PC-3 (cell line): ENCODE results near the gene WDFY3. TPM values are rescaled to one million over a fixed set of nuclear protein-coding genes. Genes with fewer than 3 reads are reported as not detected.

Source experiments
- ATAC-seq: fragments of 200-7000 bp; cut with Tn5 transposase; 2 replicates; pipeline ENCODE4 v1.9.1; 2020; ENCODE audit warnings: mild to moderate bottlenecking, moderate library complexity
- BruUV-seq: library from RNA; stranded (reverse); fragments of 400-500 nt; replicated peaks from 2 replicates; lab custom pipeline; 2021; lab: Mats Ljungman, UMichigan
- CTCF ChIA-PET: fragments of 300-600 bp; sonication (Branson Sonifier 250); formaldehyde crosslinking; loops from one replicate; lab custom pipeline; 2022; ENCODE audit warnings: antibody characterized with exemption; lab: Charles Lee
- POLR2A ChIA-PET: fragments of 300-600 bp; sonication (Branson Sonifier 250); formaldehyde crosslinking; loops from one replicate; lab custom pipeline; 2022; ENCODE audit warnings: antibody characterized with exemption; ENCODE audit not compliant: unreplicated experiment; lab: Charles Lee
- DNase-seq: peaks from one replicate; pipeline ENCODE4 v3.0.0-alpha.2; 2015
- H2AFZ ChIP-seq: fragments of 300-600 bp; sonication (generic); 2 replicates; pipeline ENCODE4 v1.6.0; 2016; ENCODE audit warnings: antibody characterized with exemption, low read length
- H3F3A ChIP-seq: fragments of 300-600 bp; sonication (generic); one replicate; pipeline ENCODE4 v1.6.0; 2017; ENCODE audit warnings: antibody characterized with exemption, low read length, control low read depth, mild to moderate bottlenecking; ENCODE audit not compliant: unreplicated experiment
- H3K27ac ChIP-seq: fragments of 300-600 bp; sonication (generic); 2 replicates; pipeline ENCODE4 v1.5.1; 2016; ENCODE audit warnings: mild to moderate bottlenecking, low read length
- H3K27me3 ChIP-seq: fragments of 300-600 bp; sonication (generic); 2 replicates; pipeline ENCODE4 v1.6.1; 2016; ENCODE audit warnings: low read length, mixed read lengths
- H3K36me3 ChIP-seq: fragments of 300-600 bp; sonication (generic); 2 replicates; pipeline ENCODE4 v1.6.1; 2016; ENCODE audit warnings: low read depth, mixed run types, low read length, mixed read lengths
- H3K4me1 ChIP-seq: fragments of 300-600 bp; sonication (generic); 2 replicates; pipeline ENCODE4 v1.5.1; 2016; ENCODE audit warnings: low read length; ENCODE audit not compliant: insufficient read depth
- H3K4me2 ChIP-seq: fragments of 300-600 bp; sonication (generic); 2 replicates; pipeline ENCODE4 v1.6.0; 2016; ENCODE audit warnings: low read length
- H3K4me3 ChIP-seq: fragments of 300-600 bp; sonication (generic); 2 replicates; pipeline ENCODE4 v1.5.1; 2016; ENCODE audit warnings: mild to moderate bottlenecking, low read length, mixed read lengths
- H3K79me2 ChIP-seq: fragments of 300-600 bp; sonication (generic); 2 replicates; pipeline ENCODE4 v1.6.1; 2017; ENCODE audit warnings: low read length, mixed read lengths
- H3K9ac ChIP-seq: fragments of 300-600 bp; sonication (generic); 2 replicates; pipeline ENCODE4 v1.6.0; 2016; ENCODE audit warnings: mild to moderate bottlenecking, low read length
- H3K9me2 ChIP-seq: fragments of 300-600 bp; sonication (generic); replicated peaks from 2 replicates; pipeline ENCODE4 v1.6.1; 2016; ENCODE audit warnings: mixed run types, low read length, mixed read lengths
- H3K9me3 ChIP-seq: fragments of 300-600 bp; sonication (generic); 2 replicates; pipeline ENCODE4 v1.6.1; 2016; ENCODE audit warnings: low read length, mixed read lengths
- H4K20me1 ChIP-seq: fragments of 300-600 bp; sonication (generic); 2 replicates; pipeline ENCODE4 v1.6.1; 2016; ENCODE audit warnings: low read length, mixed read lengths
- CTCF ChIP-seq: fragments of 300-600 bp; sonication (generic); conservative IDR thresholded peaks from 2 replicates; pipeline ENCODE4 v1.5.1; 2017; ENCODE audit warnings: antibody characterized with exemption, low read depth, mild to moderate bottlenecking, low read length
- EZH2 ChIP-seq: fragments of 300-600 bp; sonication (generic); IDR thresholded peaks from one replicate; pipeline ENCODE4 v1.6.1; 2017; ENCODE audit warnings: antibody characterized with exemption, mild to moderate bottlenecking, low read length; ENCODE audit not compliant: unreplicated experiment
- EZH2phosphoT487 ChIP-seq: fragments of 300-600 bp; sonication (generic); IDR thresholded peaks from 2 replicates; pipeline ENCODE4 v1.6.1; 2018; ENCODE audit warnings: mild to moderate bottlenecking, antibody characterized with exemption, low read length, borderline replicate concordance
- intact Hi-C: fragments of 100-400 bp; cut with micrococcal nuclease; formaldehyde crosslinking; loops from 2 replicates; pipeline ENCODE4 v1.9.0; 2023
- total RNA-seq: library from RNA; depleted of rRNA; stranded (reverse); fragments of >200 nt; gene quantifications from 2 replicates; pipeline ENCODE4 v1.2.3, GENCODE V29; 2014

WDFY3 gene
- total RNA-seq, 1 experiment from 2014 or later, result 23.1 TPM

GRCh38 chr4:84971319-84971932 lies 4.9 kb upstream of the WDFY3 start:
- H3K4me2 ChIP-seq, result no peak overlapping the region
- H3F3A ChIP-seq, result no peaks in the 10 kb centered on the region
- intact Hi-C loops, result loop anchor here (1.0 kb wide), 2 partner anchors 221 to 393 kb away; no protein-coding TSS in a partner anchor
- no peak overlapping the region for H2AFZ ChIP-seq
- no peak overlapping the region for H3K27ac ChIP-seq
- no peaks in the 10 kb centered on the region for H3K9me2 ChIP-seq
- no peaks in the 10 kb centered on the region for H3K27me3 ChIP-seq
- DNase-seq (peak; percentile 59), ATAC-seq (0 out of 2 replicates have a peak, but pooled peaks have one; percentile 17)
- peak; percentile 69 for TF ChIP-seq CTCF
- no peak for TF ChIP-seq EZH2
- H3K36me3 ChIP-seq, result no peaks in the 10 kb centered on the region
- no peak overlapping the region for H3K4me3 ChIP-seq
- H4K20me1 ChIP-seq, result no peaks in the 10 kb centered on the region
- POLR2A ChIA-PET, result no interaction called here
- BruUV-seq, result no TSS peak
- no peaks in the 10 kb centered on the region for H3K9me3 ChIP-seq
- no peak overlapping the region for H3K9ac ChIP-seq
- no peaks in the 10 kb centered on the region for H3K79me2 ChIP-seq
- CTCF ChIA-PET, result interaction anchor here (1.3 kb wide), 1 partner anchor 393 kb away, joined by 6 read pairs; no protein-coding TSS in a partner anchor
- H3K4me1 ChIP-seq, result peaks cover 13% of the 10 kb centered on the region

DNA sequence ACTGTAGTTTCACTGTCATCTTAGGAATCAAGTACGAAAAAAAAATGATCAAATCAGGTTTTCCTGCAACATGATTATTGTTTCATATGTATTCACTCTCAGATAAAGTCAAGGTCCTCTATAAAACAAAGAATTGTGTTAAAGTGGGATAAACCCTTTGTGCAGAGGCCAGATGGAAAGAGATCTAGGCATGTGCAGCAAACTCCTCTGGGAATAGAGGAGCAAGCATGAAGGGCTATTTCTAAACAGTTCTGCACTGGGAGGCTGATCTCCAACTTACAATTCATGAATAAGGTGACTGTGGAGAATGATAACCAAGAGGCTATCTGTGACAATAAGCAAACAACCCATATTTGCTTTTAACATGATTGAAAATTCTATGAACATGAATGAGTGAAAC lies 2.4 kb upstream of the WDFY3 start:
- no TSS peak for BruUV-seq
- H3K79me2 ChIP-seq, result peaks cover 20% of the 10 kb centered on the region
- no peaks in the 10 kb centered on the region for H3K36me3 ChIP-seq
- no peak overlapping the region for H3K27ac ChIP-seq
- H4K20me1 ChIP-seq, result no peaks in the 10 kb centered on the region
- no peaks in the 10 kb centered on the region for H3K9me3 ChIP-seq
- TF ChIP-seq EZH2, result no peak
- no peak for TF ChIP-seq CTCF
- no peak for TF ChIP-seq EZH2phosphoT487
- CTCF ChIA-PET, result no interaction called here
- no peak overlapping the region for H3K4me2 ChIP-seq
- no peak overlapping the region for H3K9ac ChIP-seq
- ATAC-seq (no peak), DNase-seq (no peak)
- H3K4me3 ChIP-seq, result no peak overlapping the region
- H3F3A ChIP-seq, result no peaks in the 10 kb centered on the region
- POLR2A ChIA-PET, result no interaction called here
- peaks cover 18% of the 10 kb centered on the region for H3K4me1 ChIP-seq
- H3K27me3 ChIP-seq, result no peaks in the 10 kb centered on the region
- H3K9me2 ChIP-seq, result no peaks in the 10 kb centered on the region
- intact Hi-C loops, result loop anchor here (5.0 to 10.0 kb wide), 2 partner anchors 54 to 167 kb away; no protein-coding TSS in a partner anchor
- H2AFZ ChIP-seq, result no peak overlapping the region

DNA sequence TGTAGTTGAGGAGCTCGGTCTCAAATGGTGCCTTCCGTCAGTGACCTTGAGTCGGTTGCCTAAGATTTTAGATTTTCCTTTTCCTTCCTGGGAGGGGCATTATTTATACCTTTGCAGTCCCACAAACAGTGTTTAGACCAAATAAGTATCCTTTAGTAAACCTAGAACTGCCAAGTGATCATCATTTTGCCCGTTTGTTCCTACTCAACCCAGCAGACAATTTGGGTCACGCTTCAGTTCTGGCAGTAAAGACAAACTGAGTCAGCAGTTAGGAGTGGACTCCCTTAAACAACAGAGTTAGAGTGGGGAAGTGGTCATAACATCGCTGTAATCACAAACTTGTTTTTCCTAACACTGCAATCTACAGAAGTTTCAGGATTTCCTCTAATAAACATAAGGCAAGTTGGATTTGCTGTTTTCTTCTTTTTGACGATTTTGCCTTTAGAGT lies 777 bp upstream of the WDFY3 start:
- peak overlapping the region; percentile 60; the same call in 1 of the 2 replicates for H3K27ac ChIP-seq
- no peaks in the 10 kb centered on the region for H3K36me3 ChIP-seq
- intact Hi-C loops, result loop anchor here (2.0 to 10.0 kb wide), 3 partner anchors 52 to 165 kb away; no protein-coding TSS in a partner anchor
- H3K4me1 ChIP-seq, result peaks cover 18% of the 10 kb centered on the region
- no peak for ATAC-seq
- peak overlapping the region; percentile 82 for H3K4me2 ChIP-seq
- ChIA-PET POLR2A (interaction anchor here (0.6 kb wide), 1 partner anchor 1967 kb away, joined by 8 read pairs; the partner anchor contains the start of gene AFF1), CTCF (interaction anchor here (0.7 to 1.4 kb wide), 3 partner anchors 217 to 389 kb away, joined by 4 to 5 read pairs (median 5); no protein-coding TSS in a partner anchor)
- TF ChIP-seq CTCF (no peak), EZH2phosphoT487 (no peak), EZH2 (no peak)
- no peaks in the 10 kb centered on the region for H3K9me2 ChIP-seq
- BruUV-seq, result TSS peak; percentile 72
- H3K4me3 ChIP-seq, result peak overlapping the region; percentile 77
- peaks cover 37% of the 10 kb centered on the region for H3K79me2 ChIP-seq
- peak overlapping the region; percentile 70; the same call in 1 of the 2 replicates for H3K9ac ChIP-seq
- H3F3A ChIP-seq, result no peaks in the 10 kb centered on the region
- H3K27me3 ChIP-seq, result no peaks in the 10 kb centered on the region
- H2AFZ ChIP-seq, result peak overlapping the region; percentile 88
- H3K9me3 ChIP-seq, result no peaks in the 10 kb centered on the region
- H4K20me1 ChIP-seq, result no peaks in the 10 kb centered on the region
- no peak for DNase-seq
